OCI-LY1 (cell line): ENCODE measurements around the gene BOLL.

Experiments used
- EZH2 ChIP-seq: fragments of 200-600 bp; sonication (generic), shearing (Covaris generic); IDR thresholded peaks from 2 replicates; pipeline ENCODE4 v1.8.0; 2017; ENCODE audit warnings: borderline replicate concordance, mixed run types, mild to moderate bottlenecking, antibody characterized with exemption, low read length, moderate library complexity, mixed read lengths
- TF ChIP-seq, protein P1 (sequence below): fragments of 200-600 bp; sonication (generic), shearing (Covaris generic); IDR thresholded peaks from 2 replicates; pipeline ENCODE4 v1.5.1; 2017; ENCODE audit warnings: mild to moderate bottlenecking, antibody characterized with exemption, low read length, moderate library complexity, mixed read lengths

GRCh38 chr2:197804758-197805714, 19.9 kb upstream of the BOLL start:
- TF ChIP-seq, protein P1, sequence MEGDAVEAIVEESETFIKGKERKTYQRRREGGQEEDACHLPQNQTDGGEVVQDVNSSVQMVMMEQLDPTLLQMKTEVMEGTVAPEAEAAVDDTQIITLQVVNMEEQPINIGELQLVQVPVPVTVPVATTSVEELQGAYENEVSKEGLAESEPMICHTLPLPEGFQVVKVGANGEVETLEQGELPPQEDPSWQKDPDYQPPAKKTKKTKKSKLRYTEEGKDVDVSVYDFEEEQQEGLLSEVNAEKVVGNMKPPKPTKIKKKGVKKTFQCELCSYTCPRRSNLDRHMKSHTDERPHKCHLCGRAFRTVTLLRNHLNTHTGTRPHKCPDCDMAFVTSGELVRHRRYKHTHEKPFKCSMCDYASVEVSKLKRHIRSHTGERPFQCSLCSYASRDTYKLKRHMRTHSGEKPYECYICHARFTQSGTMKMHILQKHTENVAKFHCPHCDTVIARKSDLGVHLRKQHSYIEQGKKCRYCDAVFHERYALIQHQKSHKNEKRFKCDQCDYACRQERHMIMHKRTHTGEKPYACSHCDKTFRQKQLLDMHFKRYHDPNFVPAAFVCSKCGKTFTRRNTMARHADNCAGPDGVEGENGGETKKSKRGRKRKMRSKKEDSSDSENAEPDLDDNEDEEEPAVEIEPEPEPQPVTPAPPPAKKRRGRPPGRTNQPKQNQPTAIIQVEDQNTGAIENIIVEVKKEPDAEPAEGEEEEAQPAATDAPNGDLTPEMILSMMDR = no peak
- no peak for TF ChIP-seq EZH2
